GM21723 (cell line): ENCODE data around the gene LILRB5.
"Not testable (repeated sequence)": the region's sequence is repeated elsewhere in the genome, so short reads cannot be mapped to it uniquely, and the experiment has no call there.

Experiments used
- ATAC-seq: cut with Tn5 transposase; IDR thresholded peaks from one replicate; pipeline ENCODE4 v1.9.1; 2021; ENCODE audit warnings: mild to moderate bottlenecking, moderate library complexity; ENCODE audit not compliant: unreplicated experiment

LILRB5 gene

GRCh38 chr19:54277111-54277615, 20.1 kb upstream of the LILRB5 start:
- ATAC-seq, result not testable (repeated sequence)

GRCh38 chr19:54275951-54276350, 18.9 kb upstream of the LILRB5 start:
- ATAC-seq, result no peak

- not testable (repeated sequence) for ATAC-seq
Observed at GRCh38 chr19:54274516-54274915, 17.4 kb upstream of the LILRB5 start.

GRCh38 chr19:54273821-54274220, 16.7 kb upstream of the LILRB5 start:
- no peak for ATAC-seq

GRCh38 chr19:54272181-54272580, 15.1 kb upstream of the LILRB5 start:
- not testable (repeated sequence) for ATAC-seq

GRCh38 chr19:54271587-54271986, 14.5 kb upstream of the LILRB5 start:
- ATAC-seq, result not testable (repeated sequence)

- ATAC-seq, result no peak
Observed at GRCh38 chr19:54271106-54271505, 14.0 kb upstream of the LILRB5 start.

GRCh38 chr19:54268936-54269335, 11.9 kb upstream of the LILRB5 start:
- no peak for ATAC-seq

- no peak for ATAC-seq
Observed at GRCh38 chr19:54266133-54266532, 9.1 kb upstream of the LILRB5 start.

- ATAC-seq, result no peak
Observed at GRCh38 chr19:54262470-54262869, 5.4 kb upstream of the LILRB5 start.

GRCh38 chr19:54262066-54262465, 5.0 kb upstream of the LILRB5 start:
- no peak for ATAC-seq

GRCh38 chr19:54256250-54257115, 590 bp downstream of the LILRB5 start:
- ATAC-seq, result no peak

- no peak for ATAC-seq
Observed at GRCh38 chr19:54255105-54255775, 1.8 kb downstream of the LILRB5 start.

- ATAC-seq, result no peak
Observed at GRCh38 chr19:54254195-54254906, 2.7 kb downstream of the LILRB5 start.

GRCh38 chr19:54253331-54254194, 3.5 kb downstream of the LILRB5 start:
- ATAC-seq, result no peak

GRCh38 chr19:54252845-54253244, 4.2 kb downstream of the LILRB5 start:
- ATAC-seq, result no peak

GRCh38 chr19:54252243-54252642, 4.8 kb downstream of the LILRB5 start:
- ATAC-seq, result no peak

- no peak for ATAC-seq
Observed at GRCh38 chr19:54248016-54248601, 9.0 kb downstream of the LILRB5 start.

- no peak for ATAC-seq
Observed at GRCh38 chr19:54247106-54247930, 9.8 kb downstream of the LILRB5 start.
